HG02588 (cell line): ENCODE measurements around the gene CLIC5.
A peak's percentile ranks its signal among the peaks of the same experiment; 100 is the strongest.

Experiments used
- ATAC-seq: cut with Tn5 transposase; IDR thresholded peaks from one replicate; pipeline ENCODE4 v1.9.1; 2021; ENCODE audit warnings: mild to moderate bottlenecking, moderate library complexity; ENCODE audit not compliant: unreplicated experiment

The CLIC5 gene

GRCh38 chr6:46000905-46001304, 14.8 kb downstream of the CLIC5 start:
- no peak for ATAC-seq

GRCh38 chr6:45998524-45998923, 17.1 kb downstream of the CLIC5 start:
- no peak for ATAC-seq

GRCh38 chr6:45997875-45998506, 17.7 kb downstream of the CLIC5 start:
- no peak for ATAC-seq

- ATAC-seq: no peak
These were observed 24.5 kb downstream of the CLIC5 start for GRCh38 chr6:45991189-45991588.

- ATAC-seq: peak; percentile 65
These were observed 25.5 kb downstream of the CLIC5 start for GRCh38 chr6:45990162-45990561.

GRCh38 chr6:45988635-45989034, 27.0 kb downstream of the CLIC5 start:
- ATAC-seq: no peak

GRCh38 chr6:45987856-45988255, 27.8 kb downstream of the CLIC5 start:
- ATAC-seq: no peak

- no peak for ATAC-seq
These were observed 28.9 kb downstream of the CLIC5 start for GRCh38 chr6:45986746-45987274.

- no peak for ATAC-seq
These were observed 30.8 kb downstream of the CLIC5 start for GRCh38 chr6:45984788-45985425.

- no peak for ATAC-seq
These were observed 31.3 kb downstream of the CLIC5 start for GRCh38 chr6:45984347-45984746.

GRCh38 chr6:45983062-45983461, 32.6 kb downstream of the CLIC5 start:
- ATAC-seq: no peak

- ATAC-seq: no peak
These were observed 33.2 kb downstream of the CLIC5 start for GRCh38 chr6:45982280-45983036.

- ATAC-seq: no peak
These were observed 34.6 kb downstream of the CLIC5 start for GRCh38 chr6:45981046-45981445.

GRCh38 chr6:45979311-45979710, 36.3 kb downstream of the CLIC5 start:
- no peak for ATAC-seq

GRCh38 chr6:45974596-45974995, 41.1 kb downstream of the CLIC5 start:
- ATAC-seq: no peak

- ATAC-seq: no peak
These were observed 42.7 kb downstream of the CLIC5 start for GRCh38 chr6:45972795-45973503.

GRCh38 chr6:45971287-45971686, 44.4 kb downstream of the CLIC5 start:
- ATAC-seq: no peak

GRCh38 chr6:45970326-45970725, 45.3 kb downstream of the CLIC5 start:
- ATAC-seq: no peak

GRCh38 chr6:45969883-45970282, 45.8 kb downstream of the CLIC5 start:
- no peak for ATAC-seq

GRCh38 chr6:45969026-45969425, 46.6 kb downstream of the CLIC5 start:
- no peak for ATAC-seq

GRCh38 chr6:45967363-45967762, 48.3 kb downstream of the CLIC5 start:
- ATAC-seq: no peak
